Body of pancreas (tissue), 4 donors: ENCODE results near the gene TXLNA. TPM values are rescaled to one million over a fixed set of nuclear protein-coding genes. Genes with fewer than 3 reads are reported as not detected.

Experiments
- ATAC-seq: fragments of 150-250 bp; one replicate; pipeline ENCODE4 v1.9.1; 2016
- DNase-seq, 4 donors: peaks; one replicate each; pipeline ENCODE4 v3.0.0-alpha.2; 2019
- H3K27ac ChIP-seq, 4 donors: fragments of 200-600 bp; sonication (generic); 1 replicate in 3 of 4; 2 replicates in 1 of 4; pipeline versions ENCODE4 v1.5.1 to v1.6.1; 2016 to 2019; ENCODE audit warnings: mild to moderate bottlenecking in 1 of 4, mixed read lengths in 1 of 4, moderate library complexity in 1 of 4
- H3K27me3 ChIP-seq, 2 donors: fragments of 200-600 bp; sonication (generic); one replicate each; pipeline ENCODE4 v1.6.0; 2016; ENCODE audit warnings: mild to moderate bottlenecking in 1 of 2
- H3K36me3 ChIP-seq, 2 donors: fragments of 200-600 bp; sonication (generic); replicated peaks in 1 of 2; 2 replicates each; pipeline ENCODE4 v1.5.1; 2016; ENCODE audit warnings: low read depth in 2 of 2; ENCODE audit not compliant: insufficient read depth in 1 of 2
- H3K4me1 ChIP-seq: fragments of 200-600 bp; sonication (generic); one replicate; pipeline ENCODE4 v1.6.0; 2016
- H3K4me3 ChIP-seq, 2 donors: fragments of 200-600 bp; sonication (generic); 1 replicate in 1 of 2; 2 replicates in 1 of 2; pipeline ENCODE4 v1.5.1; 2016 to 2019
- H3K9me3 ChIP-seq, 3 donors: fragments of 200-600 bp; sonication (generic); 1 replicate in 2 of 3; 2 replicates in 1 of 3; pipeline ENCODE4 v1.5.1; 2016
- POLR2A ChIP-seq, 3 donors: fragments of 450-650 bp; IDR thresholded peaks; one replicate each; pipeline ENCODE4 v1.6.1; 2016; ENCODE audit warnings: antibody characterized with exemption in 3 of 3, mild to moderate bottlenecking in 2 of 3
- WGBS, 2 donors: methylation state at CpG; one replicate each; pipeline ENCODE4 v1.1.5; 2017; 5-methylcytosine and 5-hydroxymethylcytosine counted together
- intact Hi-C: fragments of 100-400 bp; cut with DNase I; formaldehyde crosslinking; loops from one replicate; pipeline ENCODE4 v1.15.1; 2023
- total RNA-seq, 2 donors: library from RNA; depleted of rRNA; stranded (reverse); fragments of >200 nt; gene quantifications; one replicate each; pipeline ENCODE4 v1.1.0, GENCODE V29; 2016
- TF ChIP-seq, protein P1 (sequence below), 7 experiments: fragments of 450-650 bp in 4 of 7; fragments of 200-600 bp in 3 of 7; sonication (generic) in 3 of 7; IDR thresholded peaks; one replicate each; pipeline ENCODE4 v1.5.1; 2016 to 2019; ENCODE audit warnings: antibody characterized with exemption in 7 of 7

The TXLNA gene
- total RNA-seq, 2 donors from 2014 or later: 20.0 to 23.4 TPM

DNA sequence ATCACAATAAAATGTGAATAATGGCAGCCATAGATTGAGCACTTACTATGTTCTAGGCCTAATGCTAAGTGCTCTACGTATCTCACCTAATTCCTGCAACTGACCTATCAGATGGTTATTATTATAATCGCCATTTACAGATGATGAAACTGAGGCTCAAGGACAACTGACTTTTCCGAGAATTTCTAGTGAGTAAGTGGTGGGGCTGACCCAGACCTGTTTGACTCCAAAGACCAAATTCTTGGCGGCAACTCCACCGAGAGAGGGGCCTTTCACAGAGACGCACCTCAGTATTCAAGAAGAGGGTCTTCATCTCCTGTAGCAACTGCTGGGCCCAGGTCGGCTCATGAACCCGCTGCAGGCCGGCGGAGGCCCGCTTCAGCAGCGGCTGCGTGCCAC, 42.1 kb downstream of the TXLNA start:
- no peak for TF ChIP-seq POLR2A (IDR thresholded peaks at IDR 0.05)
- TF ChIP-seq, protein P1, sequence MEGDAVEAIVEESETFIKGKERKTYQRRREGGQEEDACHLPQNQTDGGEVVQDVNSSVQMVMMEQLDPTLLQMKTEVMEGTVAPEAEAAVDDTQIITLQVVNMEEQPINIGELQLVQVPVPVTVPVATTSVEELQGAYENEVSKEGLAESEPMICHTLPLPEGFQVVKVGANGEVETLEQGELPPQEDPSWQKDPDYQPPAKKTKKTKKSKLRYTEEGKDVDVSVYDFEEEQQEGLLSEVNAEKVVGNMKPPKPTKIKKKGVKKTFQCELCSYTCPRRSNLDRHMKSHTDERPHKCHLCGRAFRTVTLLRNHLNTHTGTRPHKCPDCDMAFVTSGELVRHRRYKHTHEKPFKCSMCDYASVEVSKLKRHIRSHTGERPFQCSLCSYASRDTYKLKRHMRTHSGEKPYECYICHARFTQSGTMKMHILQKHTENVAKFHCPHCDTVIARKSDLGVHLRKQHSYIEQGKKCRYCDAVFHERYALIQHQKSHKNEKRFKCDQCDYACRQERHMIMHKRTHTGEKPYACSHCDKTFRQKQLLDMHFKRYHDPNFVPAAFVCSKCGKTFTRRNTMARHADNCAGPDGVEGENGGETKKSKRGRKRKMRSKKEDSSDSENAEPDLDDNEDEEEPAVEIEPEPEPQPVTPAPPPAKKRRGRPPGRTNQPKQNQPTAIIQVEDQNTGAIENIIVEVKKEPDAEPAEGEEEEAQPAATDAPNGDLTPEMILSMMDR (IDR thresholded peaks at IDR 0.05): no peak
- peaks cover 27% of the 10 kb centered on the region for H3K4me1 ChIP-seq
- WGBS, 2 donors: 4 to 5% methylated on average over 8 to 13 of the region's 13 CpGs
- ATAC-seq (no peak), DNase-seq (no peak)
- H3K27ac ChIP-seq: peak overlapping the region; percentile 39 to 94 (median 74)
- H3K36me3 ChIP-seq: no peaks in the 10 kb centered on the region
- intact Hi-C loops: no loop called here
- no peaks in the 10 kb centered on the region for H3K27me3 ChIP-seq
- no peaks in the 10 kb centered on the region for H3K9me3 ChIP-seq
- peak overlapping the region; percentile 44 to 84 for H3K4me3 ChIP-seq

DNA sequence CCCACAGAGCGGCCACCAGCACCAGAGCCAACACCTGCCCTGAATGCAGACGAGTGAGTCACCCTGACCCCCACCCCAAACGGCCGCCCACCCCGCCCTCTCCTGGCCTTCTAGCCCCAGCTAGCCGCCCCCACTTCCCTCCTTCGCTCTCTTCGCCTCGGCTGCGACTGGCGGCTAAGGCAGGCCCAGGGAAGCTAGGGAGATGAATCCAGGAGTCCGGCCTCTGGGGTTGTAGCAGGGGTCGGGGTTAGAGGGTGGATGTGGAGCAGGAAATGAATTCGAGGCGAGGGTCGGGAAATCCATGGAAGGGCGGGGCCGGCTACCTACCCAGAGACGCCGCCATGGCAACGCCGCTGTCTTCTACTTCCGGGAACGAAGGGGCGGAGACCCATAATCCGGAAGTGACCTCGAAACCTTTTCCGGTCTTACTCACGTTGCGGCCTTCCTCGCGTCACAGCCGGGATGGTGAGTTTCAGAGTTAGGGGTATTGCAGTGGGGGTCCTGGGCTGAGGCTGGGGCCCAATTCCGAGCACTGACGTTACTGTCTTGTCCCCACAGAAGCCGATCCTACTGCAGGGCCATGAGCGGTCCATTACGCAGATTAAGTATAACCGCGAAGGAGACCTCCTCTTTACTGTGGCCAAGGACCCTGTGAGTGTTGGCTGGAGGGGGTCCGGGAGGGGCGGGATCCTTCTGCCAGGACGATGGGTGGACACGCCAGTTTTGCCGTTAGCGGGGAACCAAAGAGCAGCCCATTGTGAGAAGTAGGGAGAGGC, 42.7 kb downstream of the TXLNA start, which contains the start of the genes EIF3I and TMEM234:
EIF3I (plus strand) TSS at position 428 of the 776 bp plus-strand sequence; CDS start at position 463, 35 bp downstream.
TMEM234 (minus strand) TSS at position 374 of the 776 bp plus-strand sequence; CDS start at position 343, 31 bp downstream.
- Histone ChIP-seq H3K36me3 (peaks cover 0 to 1% of the 10 kb centered on the region in 2 donors), H3K9me3 (no peaks in the 10 kb centered on the region)
- ATAC-seq: peak; percentile 97

DNA sequence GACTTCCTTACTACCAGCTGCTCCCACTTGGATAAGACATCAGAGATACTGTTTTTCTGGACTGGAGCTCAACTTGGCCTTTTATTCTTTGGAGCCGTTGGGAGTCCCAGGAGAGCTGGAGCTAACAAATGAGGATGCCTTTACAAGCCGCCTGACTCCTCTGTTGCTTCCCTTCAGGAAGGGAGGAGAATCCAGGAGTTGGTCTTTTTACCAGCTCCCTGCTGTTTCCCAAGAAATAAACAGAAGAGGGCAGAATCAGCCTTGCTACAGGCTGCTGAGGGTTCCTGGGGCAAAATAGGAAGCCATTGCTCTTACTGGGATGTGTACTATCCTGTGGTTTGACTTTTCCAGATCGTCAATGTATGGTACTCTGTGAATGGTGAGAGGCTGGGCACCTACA, 44.2 kb downstream of the TXLNA start:
- no peaks in the 10 kb centered on the region for H3K27me3 ChIP-seq
- DNase-seq: no peak
- peaks cover 27% of the 10 kb centered on the region for H3K4me1 ChIP-seq
- no peak for ATAC-seq
- intact Hi-C loops: no loop called here
- 71 to 78% methylated on average over 3 of the region's 3 CpGs for WGBS, 2 donors
- H3K4me3 ChIP-seq: no peak overlapping the region
- peak overlapping the region in 1 of 4 donors; percentile 94 for H3K27ac ChIP-seq
- TF ChIP-seq POLR2A (IDR thresholded peaks at IDR 0.05): no peak
- TF ChIP-seq, protein P1 (IDR thresholded peaks at IDR 0.05): peak in 1 of 7 experiments; percentile 4
- peaks cover 4 to 8% of the 10 kb centered on the region in 2 donors for H3K36me3 ChIP-seq
- H3K9me3 ChIP-seq: no peaks in the 10 kb centered on the region

More for the DNA sequence above, 42.7 kb downstream of the TXLNA start, which contains the start of the genes EIF3I and TMEM234:
- 0 to 1% methylated on average over 32 to 46 of the region's 46 CpGs for WGBS, 2 donors
- Histone ChIP-seq H3K27ac (peak within 1 kb of the TSS; percentile 60 to 94 (median 80)), H3K4me3 (peak within 1 kb of the TSS; percentile 44 to 84), H3K27me3 (no peaks in the 10 kb centered on the region), H3K4me1 (peaks cover 27% of the 10 kb centered on the region)
- intact Hi-C loops: no loop called here
- peak; percentile 36 to 77 (median 75) for TF ChIP-seq POLR2A (IDR thresholded peaks at IDR 0.05)
- TF ChIP-seq, protein P1 (IDR thresholded peaks at IDR 0.05): no peak
- peak; percentile 91 to 94 (median 92) for DNase-seq

DNA sequence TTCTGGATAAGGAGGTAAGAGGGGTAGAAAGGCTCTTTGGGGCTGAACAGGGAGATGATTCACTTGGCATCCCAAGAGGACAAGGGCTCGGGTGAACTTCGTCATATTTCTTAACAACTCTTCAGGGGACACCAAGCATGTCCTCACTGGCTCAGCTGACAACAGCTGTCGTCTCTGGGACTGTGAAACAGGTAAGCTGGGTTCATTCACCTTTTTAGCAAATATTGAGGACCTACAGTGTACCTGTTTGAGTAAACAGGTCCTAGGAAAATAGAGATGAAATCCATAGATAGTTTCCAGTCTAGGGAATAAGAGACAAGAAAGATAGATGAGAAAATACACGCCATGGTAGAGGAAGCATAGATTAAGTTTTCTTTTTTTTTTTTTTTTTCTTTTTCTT, 44.8 kb downstream of the TXLNA start:
- no peak for ATAC-seq
- Histone ChIP-seq H3K4me3 (no peak overlapping the region), H3K27ac (no peak overlapping the region), H3K27me3 (no peaks in the 10 kb centered on the region), H3K9me3 (no peaks in the 10 kb centered on the region), H3K36me3 (peaks cover 9 to 10% of the 10 kb centered on the region in 2 donors), H3K4me1 (peaks cover 27% of the 10 kb centered on the region)
- no peak for DNase-seq
- intact Hi-C loops: no loop called here
- no peak for TF ChIP-seq POLR2A (IDR thresholded peaks at IDR 0.05)
- TF ChIP-seq, protein P1 (IDR thresholded peaks at IDR 0.05): no peak
- WGBS, 2 donors: 77 to 85% methylated on average over 4 of the region's 4 CpGs
